GM18517 (cell line): ENCODE results near the gene RBM44.

Source experiments
- ATAC-seq: cut with Tn5 transposase; IDR thresholded peaks from one replicate; pipeline ENCODE4 v1.9.1; 2021; ENCODE audit warnings: mild to moderate bottlenecking, moderate library complexity; ENCODE audit not compliant: unreplicated experiment

RBM44 gene

GRCh38 chr2:237885111-237885930, 86.7 kb downstream of the RBM44 start:
- no peak for ATAC-seq

GRCh38 chr2:237885931-237886684, 87.5 kb downstream of the RBM44 start:
- no peak for ATAC-seq

DNA sequence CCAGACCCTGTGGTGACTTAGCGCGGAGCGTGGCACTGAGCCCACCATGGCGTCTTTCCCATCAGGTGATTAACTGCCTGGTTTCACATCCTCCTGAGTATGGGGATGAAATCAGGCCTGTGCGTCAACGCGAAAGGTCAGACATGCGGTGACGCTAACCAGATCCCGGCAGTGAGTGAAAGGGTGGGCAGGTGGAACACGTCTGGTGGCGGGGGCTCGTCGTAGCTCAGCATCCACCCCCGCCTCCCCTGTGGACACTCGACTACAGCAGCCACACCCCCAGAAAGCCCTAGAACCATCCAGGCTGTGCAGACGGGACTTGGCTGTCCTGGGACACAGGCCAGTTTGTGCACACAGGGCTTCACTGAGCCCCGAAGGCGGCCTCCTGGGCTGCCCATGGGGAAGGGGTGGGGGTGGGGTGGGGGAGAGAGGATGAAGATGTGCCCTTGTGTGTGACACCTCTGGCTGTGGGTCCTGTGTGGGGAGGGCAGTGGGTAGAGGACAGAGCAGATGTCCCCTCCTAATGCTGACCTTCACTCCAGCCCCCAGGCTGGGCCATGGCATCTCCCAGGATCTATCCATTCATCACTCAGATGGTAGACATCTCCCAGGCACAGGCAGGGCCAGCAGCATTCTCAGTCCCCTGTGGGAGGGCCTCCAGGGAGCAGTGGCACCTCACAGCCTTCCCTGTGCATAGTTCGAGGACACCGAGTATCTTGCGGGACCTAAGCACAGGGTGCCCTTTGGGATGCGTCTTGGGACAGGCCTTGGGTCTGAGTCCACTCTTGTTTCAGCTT, 88.3 kb downstream of the RBM44 start:
- ATAC-seq: no peak

- no peak for ATAC-seq
Observed at GRCh38 chr2:237888389-237888788, 89.8 kb downstream of the RBM44 start.

GRCh38 chr2:237889016-237889415, 90.4 kb downstream of the RBM44 start:
- ATAC-seq: no peak

DNA sequence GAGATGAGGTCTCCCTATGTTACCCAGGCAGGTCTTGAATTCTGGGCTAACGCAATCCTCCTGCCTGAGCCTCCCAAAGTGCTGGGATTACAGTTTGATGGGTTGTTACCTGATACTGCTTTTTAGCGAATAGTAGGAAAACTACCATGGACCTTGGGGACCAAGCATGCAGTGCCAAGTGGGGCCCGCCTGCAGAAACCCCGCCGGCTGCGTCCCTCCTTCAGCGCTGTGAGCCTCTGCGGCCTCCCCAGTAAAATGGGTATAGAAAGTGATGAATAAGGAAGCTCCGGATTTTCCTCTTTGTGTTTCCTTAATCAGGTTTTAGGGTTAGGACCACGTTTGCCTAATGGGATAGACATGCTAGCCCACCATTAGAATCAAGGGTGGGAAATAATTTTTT, 91.2 kb downstream of the RBM44 start:
- ATAC-seq: no peak
